NCI-H1048 (cell line): ENCODE results near the gene ADGRL3.
A peak's percentile ranks its signal among the peaks of the same experiment; 100 is the strongest.
"Not testable (repeated sequence)": the region's sequence is repeated elsewhere in the genome, so short reads cannot be mapped to it uniquely, and the experiment has no call there.

Experiments used
- DNase-seq: peaks from one replicate; lab custom pipeline; 2025; lab: John Stamatoyannopoulos, UW

Gene ADGRL3

GRCh38 chr4:61911313-61911756, 711.2 kb downstream of the ADGRL3 start:
- no peak for DNase-seq

- peak; percentile 70 for DNase-seq
Observed at GRCh38 chr4:61913619-61914018, 713.5 kb downstream of the ADGRL3 start.

- no peak for DNase-seq
Observed at GRCh38 chr4:61915501-61915900, 715.4 kb downstream of the ADGRL3 start.

GRCh38 chr4:61918507-61918906, 718.4 kb downstream of the ADGRL3 start:
- no peak for DNase-seq

- DNase-seq = no peak
Observed at GRCh38 chr4:61918987-61919386, 718.9 kb downstream of the ADGRL3 start.

GRCh38 chr4:61919561-61919960, 719.4 kb downstream of the ADGRL3 start:
- DNase-seq = no peak

GRCh38 chr4:61921920-61922319, 721.8 kb downstream of the ADGRL3 start:
- DNase-seq = no peak

- DNase-seq = no peak
Observed at GRCh38 chr4:61922766-61923165, 722.6 kb downstream of the ADGRL3 start.

- no peak for DNase-seq
Observed at GRCh38 chr4:61923179-61923578, 723.1 kb downstream of the ADGRL3 start.

- DNase-seq = no peak
Observed at GRCh38 chr4:61924131-61924530, 724.0 kb downstream of the ADGRL3 start.

GRCh38 chr4:61933527-61933926, 733.4 kb downstream of the ADGRL3 start:
- DNase-seq = no peak

- DNase-seq = no peak
Observed at GRCh38 chr4:61934198-61934597, 734.1 kb downstream of the ADGRL3 start.

GRCh38 chr4:61938250-61938846, 738.2 kb downstream of the ADGRL3 start:
- DNase-seq = no peak

GRCh38 chr4:61950625-61951024, 750.5 kb downstream of the ADGRL3 start:
- no peak for DNase-seq

- no peak for DNase-seq
Observed at GRCh38 chr4:61953386-61953785, 753.3 kb downstream of the ADGRL3 start.

GRCh38 chr4:61958591-61958990, 758.5 kb downstream of the ADGRL3 start:
- no peak for DNase-seq

- no peak for DNase-seq
Observed at GRCh38 chr4:61959087-61959486, 759.0 kb downstream of the ADGRL3 start.

- no peak for DNase-seq
Observed at GRCh38 chr4:61984260-61984909, 784.3 kb downstream of the ADGRL3 start.

- no peak for DNase-seq
Observed at GRCh38 chr4:61985426-61985825, 785.3 kb downstream of the ADGRL3 start.

GRCh38 chr4:61986929-61987328, 786.8 kb downstream of the ADGRL3 start:
- not testable (repeated sequence) for DNase-seq

GRCh38 chr4:61992351-61992750, 792.2 kb downstream of the ADGRL3 start:
- DNase-seq = no peak

GRCh38 chr4:61994036-61994435, 793.9 kb downstream of the ADGRL3 start:
- DNase-seq = no peak

- no peak for DNase-seq
Observed at GRCh38 chr4:61995717-61996340, 795.7 kb downstream of the ADGRL3 start.
